ENCODE data around the gene NAA50. TPM values are rescaled to one million over a fixed set of nuclear protein-coding genes. Genes with fewer than 3 reads are reported as not detected.

The NAA50 gene
- total and polyA plus RNA-seq, 2 of the 13 experiments (the other 11 are each of a cell fraction or from before 2014, with no cell fraction given) = 30.2 to 233 TPM

DNA sequence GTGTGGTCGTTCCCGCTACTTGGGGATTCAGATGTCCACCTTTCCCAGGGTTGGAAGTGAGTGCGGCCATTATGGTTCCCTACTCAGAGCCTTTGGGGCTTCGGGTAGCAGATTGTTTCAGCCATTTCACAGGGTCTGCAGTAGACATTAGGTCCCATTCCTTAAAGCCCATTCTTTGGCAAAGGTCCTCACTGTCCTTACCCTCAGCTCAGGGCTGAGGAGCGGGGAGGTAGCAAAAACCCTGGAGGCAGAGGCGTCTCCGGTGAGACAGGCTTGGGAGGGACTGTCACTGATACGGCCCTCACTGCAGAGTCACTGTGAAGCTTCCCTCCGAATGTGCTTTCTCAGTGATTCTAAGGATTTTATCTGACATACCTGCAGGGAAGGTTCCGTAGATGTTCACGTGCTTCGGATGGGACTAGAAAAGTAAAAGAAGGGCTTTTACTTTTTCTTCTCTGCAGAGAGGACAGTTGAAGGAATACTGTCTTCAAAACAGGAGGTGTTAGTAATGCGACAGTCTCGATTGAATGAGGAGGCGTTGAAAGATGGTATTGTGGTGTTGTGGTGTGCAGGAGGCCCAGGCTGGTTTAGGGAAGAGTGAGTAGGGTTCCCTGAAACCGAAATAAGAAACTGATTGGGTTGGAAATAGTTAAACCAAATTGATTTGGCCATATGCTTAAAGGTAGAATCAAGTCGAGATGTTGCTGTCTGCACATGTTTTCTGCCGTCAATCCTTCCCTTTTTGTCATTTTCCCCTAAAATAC, 1.4 kb upstream of the NAA50 start (continued):
- TF ChIP-seq, protein P1, sequence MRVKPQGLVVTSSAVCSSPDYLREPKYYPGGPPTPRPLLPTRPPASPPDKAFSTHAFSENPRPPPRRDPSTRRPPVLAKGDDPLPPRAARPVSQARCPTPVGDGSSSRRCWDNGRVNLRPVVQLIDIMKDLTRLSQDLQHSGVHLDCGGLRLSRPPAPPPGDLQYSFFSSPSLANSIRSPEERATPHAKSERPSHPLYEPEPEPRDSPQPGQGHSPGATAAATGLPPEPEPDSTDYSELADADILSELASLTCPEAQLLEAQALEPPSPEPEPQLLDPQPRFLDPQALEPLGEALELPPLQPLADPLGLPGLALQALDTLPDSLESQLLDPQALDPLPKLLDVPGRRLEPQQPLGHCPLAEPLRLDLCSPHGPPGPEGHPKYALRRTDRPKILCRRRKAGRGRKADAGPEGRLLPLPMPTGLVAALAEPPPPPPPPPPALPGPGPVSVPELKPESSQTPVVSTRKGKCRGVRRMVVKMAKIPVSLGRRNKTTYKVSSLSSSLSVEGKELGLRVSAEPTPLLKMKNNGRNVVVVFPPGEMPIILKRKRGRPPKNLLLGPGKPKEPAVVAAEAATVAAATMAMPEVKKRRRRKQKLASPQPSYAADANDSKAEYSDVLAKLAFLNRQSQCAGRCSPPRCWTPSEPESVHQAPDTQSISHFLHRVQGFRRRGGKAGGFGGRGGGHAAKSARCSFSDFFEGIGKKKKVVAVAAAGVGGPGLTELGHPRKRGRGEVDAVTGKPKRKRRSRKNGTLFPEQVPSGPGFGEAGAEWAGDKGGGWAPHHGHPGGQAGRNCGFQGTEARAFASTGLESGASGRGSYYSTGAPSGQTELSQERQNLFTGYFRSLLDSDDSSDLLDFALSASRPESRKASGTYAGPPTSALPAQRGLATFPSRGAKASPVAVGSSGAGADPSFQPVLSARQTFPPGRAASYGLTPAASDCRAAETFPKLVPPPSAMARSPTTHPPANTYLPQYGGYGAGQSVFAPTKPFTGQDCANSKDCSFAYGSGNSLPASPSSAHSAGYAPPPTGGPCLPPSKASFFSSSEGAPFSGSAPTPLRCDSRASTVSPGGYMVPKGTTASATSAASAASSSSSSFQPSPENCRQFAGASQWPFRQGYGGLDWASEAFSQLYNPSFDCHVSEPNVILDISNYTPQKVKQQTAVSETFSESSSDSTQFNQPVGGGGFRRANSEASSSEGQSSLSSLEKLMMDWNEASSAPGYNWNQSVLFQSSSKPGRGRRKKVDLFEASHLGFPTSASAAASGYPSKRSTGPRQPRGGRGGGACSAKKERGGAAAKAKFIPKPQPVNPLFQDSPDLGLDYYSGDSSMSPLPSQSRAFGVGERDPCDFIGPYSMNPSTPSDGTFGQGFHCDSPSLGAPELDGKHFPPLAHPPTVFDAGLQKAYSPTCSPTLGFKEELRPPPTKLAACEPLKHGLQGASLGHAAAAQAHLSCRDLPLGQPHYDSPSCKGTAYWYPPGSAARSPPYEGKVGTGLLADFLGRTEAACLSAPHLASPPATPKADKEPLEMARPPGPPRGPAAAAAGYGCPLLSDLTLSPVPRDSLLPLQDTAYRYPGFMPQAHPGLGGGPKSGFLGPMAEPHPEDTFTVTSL (CRISPR knock-in tag; IDR thresholded peaks at IDR 0.05; ENCODE audit: borderline replicate concordance) = no peak
- TF ChIP-seq CHCHD3 (CRISPR knock-in tag; IDR thresholded peaks at IDR 0.05) (0 out of 2 replicates have a peak, but pooled peaks have one; percentile 25), SALL2 (CRISPR knock-in tag; IDR thresholded peaks at IDR 0.05) (no peak), HOXD1 (CRISPR knock-in tag; IDR thresholded peaks at IDR 0.05) (no peak), POLR2AphosphoS2 (IDR thresholded peaks at IDR 0.05; ENCODE audit: low read depth, low read length) (no peak), SNAPC2 (CRISPR knock-in tag; IDR thresholded peaks at IDR 0.05) (0 out of 2 replicates have a peak, but pooled peaks have one; percentile 29), ZNF781 (CRISPR knock-in tag; IDR thresholded peaks at IDR 0.05; ENCODE audit: borderline replicate concordance, not compliant biosample characterization) (peak; percentile 36), ASH2L (IDR thresholded peaks at IDR 0.05; ENCODE audit: insufficient read length, low read depth, low read length) (peak; percentile 64), ZNF709 (CRISPR knock-in tag; IDR thresholded peaks at IDR 0.05) (no peak), KLF16 (CRISPR knock-in tag; IDR thresholded peaks at IDR 0.05) (0 out of 4 replicates have a peak, but pooled peaks of 1 of the 2 experiments have one; percentile 26), POGK (CRISPR knock-in tag; conservative IDR thresholded peaks at IDR 0.05) (peak; percentile 65; the same call in 1 of the 2 replicates), SALL1 (CRISPR knock-in tag; IDR thresholded peaks at IDR 0.05) (peak; percentile 20; the same call in 1 of the 2 replicates), ELF1 (CRISPR knock-in tag; IDR thresholded peaks at IDR 0.05) (no peak), SMAD3 (CRISPR knock-in tag; IDR thresholded peaks at IDR 0.05) (0 out of 2 replicates have a peak, but pooled peaks have one; percentile 4), YEATS2 (CRISPR knock-in tag; IDR thresholded peaks at IDR 0.05; ENCODE audit: borderline replicate concordance) (0 out of 2 replicates have a peak, but pooled peaks have one; percentile 13), ZFX (CRISPR knock-in tag; IDR thresholded peaks at IDR 0.05; ENCODE audit: low read depth) (peak; percentile 45; the same call in 1 of the 2 replicates), SP4 (CRISPR knock-in tag; IDR thresholded peaks at IDR 0.05) (0 out of 2 replicates have a peak, but pooled peaks have one; percentile 32), ZNF724P (CRISPR knock-in tag; IDR thresholded peaks at IDR 0.05; ENCODE audit: borderline replicate concordance) (peak; percentile 67; the same call in 1 of the 2 replicates), SSRP1 (CRISPR knock-in tag; IDR thresholded peaks at IDR 0.05) (no peak), ZFY (CRISPR knock-in tag; IDR thresholded peaks at IDR 0.05) (no peak), SP2 (CRISPR knock-in tag; IDR thresholded peaks at IDR 0.05) (peak; percentile 9; the same call in 1 of the 2 replicates)

Measured in HepG2 (cell line).